DOHH2 (cell line): Measurements from ENCODE around the gene ARHGAP24.

ENCODE experiments used
- H3F3A ChIP-seq: fragments of 200-600 bp; sonication (generic), shearing (Covaris generic); 2 replicates; pipeline ENCODE4 v1.6.0; 2016; ENCODE audit warnings: antibody characterized with exemption, mild to moderate bottlenecking; ENCODE audit not compliant: control insufficient read depth, insufficient read depth
- H3K27ac ChIP-seq: fragments of 200-600 bp; sonication (generic); 2 replicates; pipeline ENCODE4 v1.5.1; 2014; ENCODE audit warnings: low read depth, mild to moderate bottlenecking, low read length, moderate library complexity
- H3K27me3 ChIP-seq: fragments of 200-600 bp; sonication (generic); 2 replicates; pipeline ENCODE4 v1.6.1; 2014; ENCODE audit warnings: mild to moderate bottlenecking, low read length, mixed read lengths; ENCODE audit not compliant: control insufficient read depth
- H3K36me3 ChIP-seq: fragments of 200-600 bp; sonication (generic); 2 replicates; pipeline ENCODE4 v1.6.1; 2014; ENCODE audit warnings: mild to moderate bottlenecking, low read length, moderate library complexity, mixed read lengths; ENCODE audit not compliant: control insufficient read depth
- H3K4me1 ChIP-seq: fragments of 200-600 bp; sonication (generic); 2 replicates; pipeline ENCODE4 v1.6.1; 2014; ENCODE audit warnings: mild to moderate bottlenecking, low read length, mixed read lengths; ENCODE audit not compliant: control insufficient read depth
- H3K4me2 ChIP-seq: fragments of 200-600 bp; sonication (generic); 2 replicates; pipeline ENCODE4 v1.6.0; 2014; ENCODE audit warnings: mild to moderate bottlenecking, low read length, moderate library complexity
- H3K4me3 ChIP-seq: fragments of 200-600 bp; sonication (generic); 2 replicates; pipeline ENCODE4 v1.5.1; 2014; ENCODE audit warnings: mild to moderate bottlenecking, low read length, mixed read lengths
- H3K79me2 ChIP-seq: fragments of 200-600 bp; sonication (generic); 2 replicates; pipeline ENCODE4 v1.6.1; 2014; ENCODE audit warnings: mild to moderate bottlenecking, low read length, mixed read lengths; ENCODE audit not compliant: control insufficient read depth
- H3K9me2 ChIP-seq: fragments of 200-600 bp; sonication (generic); replicated peaks from 2 replicates; pipeline ENCODE4 v1.6.1; 2014; ENCODE audit warnings: mild to moderate bottlenecking, low read length, mixed read lengths; ENCODE audit not compliant: control insufficient read depth
- H3K9me3 ChIP-seq: fragments of 200-600 bp; sonication (generic); 2 replicates; pipeline ENCODE4 v1.6.1; 2014; ENCODE audit warnings: antibody characterized with exemption, low read length, mixed read lengths; ENCODE audit not compliant: control insufficient read depth, insufficient read depth
- H4K20me1 ChIP-seq: fragments of 200-600 bp; sonication (generic); 2 replicates; pipeline ENCODE4 v1.6.0; 2014; ENCODE audit warnings: low read depth, mild to moderate bottlenecking, antibody characterized with exemption, low read length, moderate library complexity; ENCODE audit not compliant: control insufficient read depth, insufficient read depth
- EZH2phosphoT487 ChIP-seq: fragments of 200-600 bp; sonication (generic); IDR thresholded peaks from 2 replicates; pipeline ENCODE4 v1.6.1; 2017; ENCODE audit warnings: borderline replicate concordance, mild to moderate bottlenecking, antibody characterized with exemption, low read length, moderate library complexity, mixed read lengths
- TF ChIP-seq, protein P1 (sequence below): fragments of 200-600 bp; sonication (generic); IDR thresholded peaks from one replicate; pipeline ENCODE4 v1.5.1; 2014; ENCODE audit warnings: antibody characterized with exemption, mild to moderate bottlenecking, low read depth, low read length; ENCODE audit not compliant: poor library complexity, severe bottlenecking

Gene ARHGAP24

DNA sequence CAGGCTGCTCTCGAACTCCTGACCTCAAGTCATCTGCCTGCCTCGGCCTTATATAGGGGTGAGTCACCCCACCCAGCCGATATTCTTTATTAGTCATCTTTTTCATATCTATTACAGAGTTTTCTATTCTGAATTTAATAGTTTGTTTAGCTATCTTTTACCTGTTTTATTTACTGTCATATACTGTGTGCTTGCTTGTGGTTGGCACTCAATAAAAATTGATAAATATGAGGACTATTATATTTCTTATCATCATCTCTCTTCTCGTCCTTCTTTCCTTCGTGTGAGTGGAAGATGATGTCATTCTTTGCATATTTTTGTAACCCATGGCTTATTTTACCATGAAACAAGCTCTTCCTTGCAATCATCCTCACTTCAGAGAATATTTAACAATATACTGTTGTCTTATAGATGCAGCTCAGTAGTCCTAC is 265.5 kb downstream of the ARHGAP24 start:
- H3K4me3 ChIP-seq, result no peak overlapping the region
- H3K27me3 ChIP-seq, result no peaks in the 10 kb centered on the region
- no peaks in the 10 kb centered on the region for H4K20me1 ChIP-seq
- H3K9me2 ChIP-seq, result no peaks in the 10 kb centered on the region
- no peaks in the 10 kb centered on the region for H3K36me3 ChIP-seq
- no peak for TF ChIP-seq EZH2phosphoT487
- TF ChIP-seq, protein P1, sequence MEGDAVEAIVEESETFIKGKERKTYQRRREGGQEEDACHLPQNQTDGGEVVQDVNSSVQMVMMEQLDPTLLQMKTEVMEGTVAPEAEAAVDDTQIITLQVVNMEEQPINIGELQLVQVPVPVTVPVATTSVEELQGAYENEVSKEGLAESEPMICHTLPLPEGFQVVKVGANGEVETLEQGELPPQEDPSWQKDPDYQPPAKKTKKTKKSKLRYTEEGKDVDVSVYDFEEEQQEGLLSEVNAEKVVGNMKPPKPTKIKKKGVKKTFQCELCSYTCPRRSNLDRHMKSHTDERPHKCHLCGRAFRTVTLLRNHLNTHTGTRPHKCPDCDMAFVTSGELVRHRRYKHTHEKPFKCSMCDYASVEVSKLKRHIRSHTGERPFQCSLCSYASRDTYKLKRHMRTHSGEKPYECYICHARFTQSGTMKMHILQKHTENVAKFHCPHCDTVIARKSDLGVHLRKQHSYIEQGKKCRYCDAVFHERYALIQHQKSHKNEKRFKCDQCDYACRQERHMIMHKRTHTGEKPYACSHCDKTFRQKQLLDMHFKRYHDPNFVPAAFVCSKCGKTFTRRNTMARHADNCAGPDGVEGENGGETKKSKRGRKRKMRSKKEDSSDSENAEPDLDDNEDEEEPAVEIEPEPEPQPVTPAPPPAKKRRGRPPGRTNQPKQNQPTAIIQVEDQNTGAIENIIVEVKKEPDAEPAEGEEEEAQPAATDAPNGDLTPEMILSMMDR, result no peak
- no peaks in the 10 kb centered on the region for H3K9me3 ChIP-seq
- no peaks in the 10 kb centered on the region for H3F3A ChIP-seq
- no peaks in the 10 kb centered on the region for H3K79me2 ChIP-seq
- peaks cover 9% of the 10 kb centered on the region for H3K4me1 ChIP-seq
- H3K4me2 ChIP-seq, result no peak overlapping the region
- no peak overlapping the region for H3K27ac ChIP-seq

DNA sequence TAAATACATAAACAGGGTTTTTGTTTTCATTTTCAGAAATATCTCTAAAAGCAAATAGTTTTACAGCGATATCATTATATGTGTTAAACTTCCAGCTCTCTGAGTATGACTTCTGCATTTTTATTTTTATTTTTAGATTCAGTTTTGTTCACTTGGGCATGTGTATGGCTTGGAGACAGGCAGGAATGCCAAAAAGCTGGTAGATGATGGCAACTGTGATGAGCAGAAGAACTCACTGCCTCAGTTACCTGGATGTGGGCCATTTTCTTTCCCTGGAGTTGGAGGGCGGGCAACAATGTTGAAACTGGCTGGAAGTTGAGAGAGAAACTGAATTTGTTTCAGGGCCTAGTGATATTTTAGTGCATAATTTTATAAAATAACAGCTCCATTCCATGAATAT is 266.4 kb downstream of the ARHGAP24 start:
- no peaks in the 10 kb centered on the region for H4K20me1 ChIP-seq
- H3K9me3 ChIP-seq, result no peaks in the 10 kb centered on the region
- H3K4me1 ChIP-seq, result peaks cover 17% of the 10 kb centered on the region
- no peak overlapping the region for H3K4me2 ChIP-seq
- no peak for TF ChIP-seq EZH2phosphoT487
- TF ChIP-seq, protein P1, result no peak
- H3K36me3 ChIP-seq, result no peaks in the 10 kb centered on the region
- H3K9me2 ChIP-seq, result no peaks in the 10 kb centered on the region
- no peaks in the 10 kb centered on the region for H3K79me2 ChIP-seq
- H3K4me3 ChIP-seq, result no peak overlapping the region
- no peak overlapping the region for H3K27ac ChIP-seq
- no peaks in the 10 kb centered on the region for H3K27me3 ChIP-seq
- H3F3A ChIP-seq, result no peaks in the 10 kb centered on the region

DNA sequence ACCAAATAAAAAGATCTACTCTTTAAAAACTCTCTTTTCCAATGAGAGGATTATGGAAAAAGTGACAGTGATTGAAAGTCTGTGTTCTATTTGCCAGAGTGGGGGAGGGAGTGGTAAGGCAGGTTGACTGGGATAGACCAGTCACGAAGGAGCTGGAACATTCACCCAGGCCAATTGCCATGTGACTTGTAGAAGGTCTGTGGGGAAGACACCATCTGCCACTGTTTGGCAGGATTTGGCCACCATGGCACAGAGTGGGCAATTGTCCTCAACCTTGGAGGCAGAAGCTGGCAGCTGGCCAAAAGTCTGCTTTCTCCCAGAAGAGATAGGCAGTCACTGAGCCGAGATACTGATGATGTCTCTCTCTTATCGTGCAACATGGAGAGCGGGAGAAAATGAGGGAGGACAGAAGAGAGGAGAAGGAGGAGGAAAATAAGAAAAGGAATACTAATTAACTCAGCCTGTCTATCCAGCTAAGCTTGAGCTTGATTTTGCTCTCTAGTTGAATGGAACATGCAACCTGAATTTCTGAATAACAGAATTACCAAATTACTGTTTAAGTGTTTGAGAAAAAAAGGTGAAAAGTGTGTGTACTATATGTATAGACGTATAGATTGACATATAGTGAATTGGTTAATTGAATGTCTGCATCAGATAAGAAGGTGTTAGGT is 267.1 kb downstream of the ARHGAP24 start:
- Histone ChIP-seq H3K27ac (no peak overlapping the region), H3K9me3 (no peaks in the 10 kb centered on the region), H4K20me1 (no peaks in the 10 kb centered on the region), H3K27me3 (no peaks in the 10 kb centered on the region), H3K36me3 (no peaks in the 10 kb centered on the region), H3K9me2 (no peaks in the 10 kb centered on the region), H3K4me2 (no peak overlapping the region), H3K4me3 (no peak overlapping the region), H3K4me1 (peaks cover 23% of the 10 kb centered on the region), H3F3A (no peaks in the 10 kb centered on the region), H3K79me2 (no peaks in the 10 kb centered on the region)
- TF ChIP-seq EZH2phosphoT487, result no peak
- TF ChIP-seq, protein P1, result no peak
